ENCODE measurements around the gene CRTAC1.

Gene CRTAC1

DNA sequence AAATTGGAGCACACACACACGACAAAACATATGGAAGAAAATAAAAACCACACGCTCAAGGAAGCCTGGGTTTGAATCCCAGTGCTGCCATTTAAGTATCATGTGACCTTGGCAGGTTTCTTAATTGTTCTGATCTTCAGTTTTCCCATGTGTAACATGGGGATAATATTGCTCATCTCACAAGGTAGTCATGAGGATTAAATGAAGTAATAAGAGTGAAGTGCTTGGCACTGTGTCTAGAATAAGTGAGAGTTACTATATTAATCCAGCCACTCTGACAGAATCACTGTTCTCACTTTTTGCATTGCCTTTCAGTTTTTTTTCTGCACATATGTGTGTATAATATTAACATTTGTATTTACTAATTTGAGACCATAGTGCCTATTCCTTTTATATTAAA lies 137.5 kb downstream of the CRTAC1 start:
- DNase-seq: no peak

GRCh38 chr10:97892506-97892905 lies 137.9 kb downstream of the CRTAC1 start:
- no peak for DNase-seq

- DNase-seq: no peak
Measured at GRCh38 chr10:97891497-97892167, 138.8 kb downstream of the CRTAC1 start.

DNA sequence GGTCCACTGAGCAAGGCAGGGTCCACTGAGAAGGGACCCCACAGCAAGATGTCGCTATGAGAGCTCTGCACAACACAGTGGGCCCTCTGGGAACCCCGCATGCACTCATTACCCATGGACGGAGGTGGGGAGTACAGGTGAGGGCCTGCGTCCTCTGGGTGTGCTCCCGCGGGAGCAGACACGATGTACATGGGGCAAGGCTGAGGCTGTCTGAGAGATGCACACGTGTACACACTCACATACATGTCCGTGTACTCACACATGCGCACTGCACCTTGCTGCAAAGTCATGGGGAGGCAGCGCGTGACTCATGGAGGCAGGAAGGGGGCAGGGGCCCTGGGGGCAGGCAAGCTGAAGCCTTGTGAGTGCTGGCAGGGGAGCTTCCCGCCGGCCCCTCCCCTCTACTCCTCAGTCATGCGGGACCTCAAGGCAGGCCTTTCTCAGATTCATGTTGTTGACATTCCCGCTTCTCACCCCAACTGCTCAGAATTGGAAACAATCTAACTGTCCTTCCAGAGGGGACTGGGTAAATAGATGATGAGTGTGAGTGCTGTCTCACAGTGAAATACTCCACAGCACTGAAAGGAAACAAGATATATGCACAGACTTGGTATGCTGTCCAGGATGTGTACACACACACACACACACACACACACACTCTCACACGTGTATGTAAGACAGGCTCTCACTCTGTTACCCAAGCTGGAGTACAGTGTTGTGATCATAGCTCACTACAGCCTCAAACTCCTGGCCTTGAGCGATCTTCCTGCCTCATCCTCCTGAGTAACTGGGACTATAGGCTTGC lies 140.8 kb downstream of the CRTAC1 start:
- no peak for DNase-seq

GRCh38 chr10:97888641-97889262 lies 141.7 kb downstream of the CRTAC1 start:
- DNase-seq: no peak

DNA sequence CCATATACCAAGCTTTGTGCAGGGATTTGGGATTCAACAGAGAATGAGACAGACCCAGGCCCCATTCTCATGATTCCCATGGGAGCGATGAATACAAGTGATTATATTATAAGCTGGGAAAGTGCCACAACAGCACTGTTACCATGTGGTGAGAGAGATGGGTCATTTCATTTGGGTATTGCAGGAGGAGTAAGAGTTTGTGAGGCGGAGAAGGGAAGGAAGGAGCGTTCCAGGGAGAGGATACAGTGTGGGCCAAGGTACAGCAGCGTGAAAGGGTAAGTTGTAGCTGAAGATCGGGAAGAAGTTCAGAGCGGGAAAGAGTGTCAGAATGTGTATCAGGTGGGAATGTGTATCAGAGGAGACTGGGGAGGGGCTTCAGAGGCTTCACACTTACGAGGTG lies 142.3 kb downstream of the CRTAC1 start:
- no peak for DNase-seq

GRCh38 chr10:97887399-97887798 lies 143.0 kb downstream of the CRTAC1 start:
- no peak for DNase-seq

DNA sequence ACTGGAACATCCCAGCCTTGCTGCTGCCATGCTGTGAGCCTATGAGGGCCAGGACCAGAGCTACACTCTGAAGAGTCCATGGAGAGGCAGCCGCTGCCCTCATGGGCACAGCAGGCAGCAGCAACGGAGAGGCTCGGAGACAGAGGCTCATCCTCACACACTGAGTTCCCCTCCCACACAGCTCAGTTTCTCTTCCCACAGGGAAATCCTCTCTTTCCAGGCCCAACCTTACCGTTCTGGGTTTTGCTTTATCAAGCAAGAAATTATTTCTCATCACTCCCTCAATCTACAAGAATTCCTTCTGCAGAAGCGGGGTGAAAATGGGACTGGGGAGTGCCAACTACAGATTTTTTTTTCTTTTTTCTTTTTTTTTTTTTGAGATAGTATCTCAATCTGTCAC lies 144.1 kb downstream of the CRTAC1 start:
- no peak for DNase-seq

DNA sequence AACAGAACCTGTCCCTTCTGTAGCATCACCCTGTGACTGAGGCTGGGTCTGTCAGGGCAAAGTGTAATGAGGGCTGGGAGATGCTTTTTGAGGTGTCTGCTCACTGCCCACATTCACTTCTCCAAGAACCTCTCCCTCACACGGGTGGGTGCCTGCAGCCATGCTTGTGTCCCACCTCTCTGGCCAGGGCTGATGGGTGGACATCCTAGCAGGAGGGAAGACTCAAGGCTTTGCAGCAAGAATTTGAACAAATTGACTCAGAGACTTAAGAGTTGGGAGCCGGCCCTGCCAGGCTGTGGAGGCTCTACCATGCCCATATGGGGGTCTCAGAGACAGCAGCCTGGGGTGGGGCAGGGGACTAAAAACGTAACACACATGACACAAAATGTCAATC lies 147.3 kb downstream of the CRTAC1 start:
- DNase-seq: no peak

GRCh38 chr10:97882142-97883091 lies 148.0 kb downstream of the CRTAC1 start:
- DNase-seq: peak in 1 of 5 donors; percentile 16

- no peak for DNase-seq
Measured at GRCh38 chr10:97880109-97880508, 150.3 kb downstream of the CRTAC1 start.

GRCh38 chr10:97879241-97879640 lies 151.2 kb downstream of the CRTAC1 start:
- no peak for DNase-seq

DNA sequence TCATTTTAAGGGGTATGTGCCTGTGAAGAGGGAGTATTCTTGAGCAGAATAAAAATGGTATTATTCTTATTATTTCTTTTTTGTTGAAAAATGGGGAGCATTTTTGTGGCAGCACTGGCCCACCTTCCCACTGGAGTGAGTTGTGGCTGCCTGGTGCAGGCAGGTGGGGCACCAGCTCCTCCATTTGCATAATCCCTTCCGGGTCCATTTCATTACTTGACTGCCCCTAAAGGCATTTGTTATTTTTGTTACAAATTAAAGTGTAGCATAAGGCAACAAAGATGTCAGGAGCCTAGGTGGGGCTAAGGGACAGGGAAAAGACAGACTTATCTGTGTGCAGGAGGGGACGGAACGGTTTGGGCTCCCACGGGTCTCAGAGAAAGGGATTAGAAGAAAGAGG lies 154.0 kb downstream of the CRTAC1 start:
- no peak for DNase-seq

- DNase-seq: no peak
Measured at GRCh38 chr10:97875391-97875790, 155.0 kb downstream of the CRTAC1 start.

GRCh38 chr10:97874332-97874731 lies 156.1 kb downstream of the CRTAC1 start:
- DNase-seq: no peak

- DNase-seq: no peak
Measured at GRCh38 chr10:97873569-97873968, 156.9 kb downstream of the CRTAC1 start.

DNA sequence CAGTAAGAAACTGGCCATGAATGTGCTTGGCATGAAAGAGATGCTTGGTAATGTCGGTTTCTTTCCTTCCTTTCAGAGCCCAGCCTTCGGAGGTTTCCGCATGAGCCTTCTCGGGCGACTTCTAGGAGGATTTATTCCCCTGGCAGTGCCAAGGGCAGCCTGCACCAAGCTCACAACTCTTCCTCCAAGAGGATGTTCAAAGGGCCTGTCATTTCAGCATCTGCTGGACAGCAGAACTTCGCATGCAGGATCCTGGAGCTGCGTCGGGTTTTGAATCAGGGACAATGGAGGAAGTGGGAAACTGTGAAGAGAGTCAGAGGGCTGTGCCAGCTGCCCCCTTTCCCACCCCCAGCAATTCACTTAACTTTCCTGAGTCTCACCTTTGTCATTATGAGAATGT lies 159.4 kb downstream of the CRTAC1 start:
- DNase-seq: no peak

GRCh38 chr10:97869091-97870042 lies 161.1 kb downstream of the CRTAC1 start:
- peak; percentile 61 to 89 (median 73) for DNase-seq

DNA sequence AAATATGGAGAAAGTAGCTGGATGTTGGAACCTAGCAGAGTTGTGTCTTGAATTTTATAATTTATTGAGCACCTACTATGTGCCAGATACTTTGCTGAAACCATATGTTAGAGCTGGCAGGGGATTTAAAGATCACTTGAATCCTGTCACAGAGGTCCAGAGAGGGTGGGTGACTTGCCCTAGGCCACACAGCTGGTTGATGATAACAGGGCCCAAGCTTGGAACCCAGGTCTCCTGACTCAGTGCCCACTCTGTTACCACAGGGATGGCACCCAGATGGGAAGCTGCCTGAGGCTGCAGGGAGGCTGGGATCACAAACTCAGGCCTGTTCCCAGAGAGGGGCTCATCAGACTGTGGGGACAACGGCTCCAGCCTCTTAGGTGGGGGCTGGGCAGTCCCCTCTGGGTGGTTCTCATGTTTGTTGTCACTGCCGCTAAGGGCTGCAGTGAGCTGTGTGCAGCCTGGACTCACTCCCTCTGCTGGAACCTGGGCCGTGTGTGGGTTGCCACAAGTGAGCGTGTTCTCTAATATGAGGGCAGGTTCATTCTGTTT lies 162.2 kb downstream of the CRTAC1 start:
- no peak for DNase-seq

DNA sequence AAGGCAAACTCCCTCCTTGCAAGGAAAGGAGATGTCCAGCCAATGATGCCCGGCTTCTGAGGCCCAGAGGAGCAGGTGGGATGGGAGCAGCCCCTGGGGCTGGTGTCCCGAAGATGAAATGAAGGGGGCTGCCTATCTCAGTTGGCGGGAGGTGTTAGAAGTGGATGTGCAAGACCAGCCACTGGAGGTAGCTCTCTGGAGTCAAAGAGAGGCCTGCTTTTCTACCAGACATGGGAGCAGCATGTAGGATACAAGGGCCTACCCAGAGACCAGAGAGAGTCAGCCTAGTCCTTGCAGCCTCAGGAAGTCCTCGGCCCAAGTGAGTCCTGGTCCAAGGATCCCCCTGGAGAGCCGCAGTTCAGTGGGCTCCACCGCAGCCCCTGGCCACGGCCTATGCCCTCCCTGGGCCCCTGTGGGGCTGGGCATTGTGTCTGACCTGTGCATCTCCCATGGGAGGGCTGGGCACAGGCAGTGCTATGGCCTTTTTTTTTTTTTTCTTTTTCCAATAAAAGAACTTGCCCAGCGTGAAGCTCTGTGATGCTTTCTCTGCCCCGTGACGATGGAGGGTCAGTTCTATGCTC lies 163.1 kb downstream of the CRTAC1 start:
- no peak for DNase-seq
